GM21367 (cell line): ENCODE data around the gene ETV3L.
"Not testable (repeated sequence)": the region's sequence is repeated elsewhere in the genome, so short reads cannot be mapped to it uniquely, and the experiment has no call there.

Source experiments
- ATAC-seq: cut with Tn5 transposase; IDR thresholded peaks from one replicate; pipeline ENCODE4 v1.9.1; 2021; ENCODE audit not compliant: unreplicated experiment

ETV3L gene

GRCh38 chr1:157084720-157085119 is 14.9 kb downstream of the ETV3L start:
- no peak for ATAC-seq

DNA sequence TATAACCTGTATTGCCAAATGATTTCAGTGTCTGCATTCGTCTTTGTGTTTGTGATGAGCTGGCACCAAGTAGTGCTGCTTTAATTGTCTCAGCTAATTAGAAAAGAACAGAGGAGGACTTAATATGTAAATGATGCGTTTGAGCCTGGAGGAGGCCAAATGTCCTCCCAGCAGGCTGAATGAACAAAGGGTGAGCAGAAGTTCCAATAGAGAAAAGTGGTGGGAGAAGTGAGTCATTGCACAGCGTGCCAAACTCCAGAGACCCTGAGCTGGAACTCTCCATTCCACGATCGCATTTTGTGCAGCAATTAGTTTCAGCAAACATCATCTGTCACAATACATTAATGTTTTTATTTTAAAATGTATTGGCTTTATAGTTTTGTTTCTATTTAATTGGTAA is 17.9 kb downstream of the ETV3L start:
- no peak for ATAC-seq

DNA sequence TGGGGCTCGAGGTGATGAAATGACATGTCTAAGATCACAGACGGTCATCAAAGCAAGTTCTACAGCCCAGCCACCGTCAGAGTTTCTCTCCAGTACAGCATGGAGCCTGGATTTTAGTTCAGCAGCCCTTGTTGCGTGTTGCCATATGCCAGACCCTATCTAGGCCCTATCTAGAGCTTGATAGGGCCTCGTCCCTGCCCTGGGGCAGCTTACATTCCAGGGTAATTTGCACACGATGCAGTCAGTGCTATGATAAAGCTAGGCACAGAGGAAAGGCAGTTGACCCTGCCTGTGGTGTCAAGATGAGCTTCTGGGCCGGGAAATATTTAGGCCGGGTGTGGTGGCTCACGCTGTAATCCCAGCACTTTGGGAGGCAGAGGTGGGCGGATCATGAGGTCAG is 18.9 kb downstream of the ETV3L start:
- ATAC-seq = no peak

- ATAC-seq = no peak
Observed at GRCh38 chr1:157077394-157077793, 22.2 kb downstream of the ETV3L start.

- no peak for ATAC-seq
Observed at GRCh38 chr1:157073944-157074685, 25.5 kb downstream of the ETV3L start.

- no peak for ATAC-seq
Observed at GRCh38 chr1:157069601-157070000, 30.0 kb downstream of the ETV3L start.

DNA sequence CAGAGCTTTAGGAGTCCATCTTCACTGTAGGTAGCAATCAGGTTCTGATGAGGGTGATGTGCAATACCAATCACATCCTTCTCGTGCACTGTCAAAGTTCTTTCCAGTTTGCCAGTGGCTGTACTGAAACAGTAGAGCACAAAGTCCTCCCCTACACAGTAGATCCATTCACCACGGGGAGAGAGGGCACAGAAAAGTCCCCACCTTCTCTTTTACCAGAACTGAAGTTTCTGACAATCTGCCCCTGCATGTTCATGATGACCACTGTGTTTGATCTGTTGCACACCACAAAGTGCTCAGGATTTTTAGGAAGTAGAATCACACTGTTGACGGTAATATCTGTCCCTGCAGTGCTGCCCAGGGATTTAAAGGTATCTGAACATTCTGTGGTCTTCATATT is 40.4 kb downstream of the ETV3L start:
- ATAC-seq = not testable (repeated sequence)

DNA sequence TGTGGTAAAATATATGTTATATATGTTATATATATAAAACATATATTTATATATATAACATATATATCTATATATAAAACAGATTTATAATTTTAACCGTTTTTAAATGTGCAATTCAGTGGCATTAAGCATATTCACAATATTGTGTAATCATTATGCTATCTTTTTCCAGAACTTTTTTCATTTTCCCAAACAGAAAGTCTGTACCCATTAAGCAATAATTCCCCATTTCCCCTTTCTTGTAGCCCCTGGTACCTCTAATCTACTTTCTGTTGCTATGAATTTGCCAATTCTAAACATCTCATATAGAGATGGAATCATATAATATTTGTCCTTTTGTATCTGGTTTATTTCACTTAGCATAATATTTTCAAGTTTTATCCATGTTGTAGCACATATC is 43.3 kb downstream of the ETV3L start:
- ATAC-seq = no peak

GRCh38 chr1:157055729-157056128 is 43.9 kb downstream of the ETV3L start:
- ATAC-seq = not testable (repeated sequence)

- ATAC-seq = no peak
Observed at GRCh38 chr1:157050836-157051235, 48.8 kb downstream of the ETV3L start.

- ATAC-seq = no peak
Observed at GRCh38 chr1:157047062-157047410, 52.6 kb downstream of the ETV3L start.

DNA sequence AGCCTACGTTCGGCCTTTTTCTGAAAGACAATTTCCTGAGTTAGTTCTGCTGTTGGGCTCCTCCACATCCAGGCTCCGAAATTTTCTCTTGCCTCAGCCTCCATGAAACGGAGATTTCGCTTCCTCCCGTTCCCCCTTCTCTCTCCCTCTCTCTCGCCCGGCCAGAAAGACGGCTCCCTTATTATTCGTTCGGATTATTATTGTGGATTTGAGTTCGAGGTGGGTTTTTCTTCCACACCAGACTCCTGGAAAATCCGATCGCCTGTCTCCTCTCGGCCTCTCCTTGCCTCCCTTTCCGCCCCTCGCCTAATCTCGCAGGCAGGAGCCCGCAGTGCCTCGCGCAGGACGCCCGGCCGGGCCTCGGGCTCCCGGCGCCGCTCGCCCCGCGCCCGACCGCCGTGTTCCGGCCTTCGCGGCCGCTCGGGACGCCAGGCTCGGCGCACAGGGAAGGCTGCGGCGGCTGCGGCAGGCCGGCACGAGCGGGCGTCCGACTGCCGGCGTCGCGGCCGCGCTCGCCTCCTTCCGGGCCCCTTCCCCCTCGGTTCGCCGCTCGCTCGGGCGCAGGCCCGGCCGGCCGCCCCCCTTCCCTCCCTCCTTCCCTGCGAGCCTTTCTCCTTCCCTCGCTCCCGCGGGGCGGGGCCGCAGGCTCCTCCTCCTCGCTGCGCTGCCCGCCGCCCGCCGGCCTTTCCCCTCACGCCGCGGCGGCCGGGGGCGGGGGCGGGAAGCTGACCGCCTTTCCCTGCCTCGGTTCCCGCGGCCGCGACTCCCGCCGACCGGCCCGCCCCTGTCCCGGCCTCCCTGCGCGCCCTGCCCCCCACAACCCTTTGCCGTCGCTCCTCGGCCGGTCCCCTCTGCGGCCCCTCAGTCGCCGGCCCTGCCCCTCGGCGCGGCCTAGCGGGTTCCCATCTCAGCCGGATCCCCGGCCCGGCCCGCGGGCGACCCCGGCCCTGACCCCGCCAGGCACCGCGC is 54.1 kb downstream of the ETV3L start, which contains the start of gene ARHGEF11:
TSS of gene ARHGEF11 (minus strand) at position 493 of the 969 bp plus-strand sequence. CDS start 1,412 bp downstream, outside the sequence.
- peak; percentile 45 for ATAC-seq

DNA sequence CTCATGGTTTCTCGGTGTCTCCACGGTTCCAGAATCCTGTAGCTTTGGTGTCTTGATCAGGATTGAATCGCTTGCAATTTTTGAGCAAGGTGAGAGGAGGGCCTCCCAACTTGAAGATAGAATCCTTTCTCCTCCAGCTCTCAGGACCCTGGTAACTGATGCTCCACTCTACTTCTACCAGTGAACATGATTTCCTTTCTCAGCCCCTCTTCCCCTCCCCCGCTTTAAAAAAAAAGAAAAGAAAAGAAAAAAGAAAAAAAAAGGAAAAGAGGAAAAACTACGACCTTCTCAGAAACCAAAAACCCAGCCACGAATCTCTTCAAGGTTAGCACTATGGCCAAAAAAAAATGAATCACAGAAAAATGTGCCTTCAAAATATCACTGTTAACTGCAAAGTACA is 55.3 kb downstream of the ETV3L start:
- ATAC-seq = no peak

DNA sequence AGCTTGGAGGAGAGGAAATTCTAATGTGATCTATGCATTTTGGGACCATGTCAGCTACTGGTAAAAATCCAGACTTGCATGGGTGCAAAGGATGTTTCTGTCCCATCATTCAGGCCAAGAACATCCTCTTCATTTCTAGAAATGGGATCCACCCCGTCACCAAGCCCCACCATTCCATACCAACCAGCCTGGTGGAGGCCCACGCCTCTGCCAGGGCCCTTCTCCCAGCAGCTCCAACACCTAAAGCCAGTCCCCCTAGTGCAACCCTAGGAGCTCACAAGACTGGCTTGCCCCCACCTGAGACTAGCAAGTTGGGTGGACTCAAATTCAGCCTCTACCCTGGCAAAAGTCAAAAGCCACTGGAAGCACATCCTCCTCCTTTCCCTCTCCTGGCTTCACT is 55.9 kb downstream of the ETV3L start:
- ATAC-seq = no peak

DNA sequence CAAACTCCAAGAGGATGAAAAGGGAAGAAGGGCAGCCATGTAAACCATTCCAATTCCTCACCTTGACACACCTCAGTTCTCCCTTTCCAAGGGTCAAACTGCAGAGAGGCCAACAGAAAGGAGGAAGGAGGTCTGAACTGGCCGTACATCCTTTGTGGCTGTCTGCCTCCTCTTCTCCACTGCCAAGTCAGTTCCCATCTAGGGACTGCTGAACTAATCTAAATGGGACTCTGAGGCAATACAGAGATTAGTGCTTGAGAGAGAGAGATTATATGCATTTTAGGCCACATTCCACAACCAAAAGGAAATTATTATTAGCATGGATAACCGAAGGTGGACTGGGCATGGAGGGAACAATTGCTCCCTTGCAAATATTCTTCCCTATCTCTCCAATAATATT is 56.8 kb downstream of the ETV3L start:
- no peak for ATAC-seq
